ENCODE measurements around the gene CNOT3. TPM values are rescaled to one million over a fixed set of nuclear protein-coding genes. Genes with fewer than 3 reads are reported as not detected.
A peak's percentile ranks its signal among the peaks of the same experiment; 100 is the strongest.

Gene CNOT3
- total and polyA plus RNA-seq, 2 donors (not counting 3 experiments of a cell fraction or from before 2014, with no cell fraction given) = 20.4 to 74.7 TPM

GRCh38 chr19:54114340-54115108 is 23.0 kb upstream of the CNOT3 start:
- Histone ChIP-seq H3K79me2 (ENCODE audit: control insufficient read depth, insufficient read depth, low read length) (peaks cover 17% of the 10 kb centered on the region), H3K9ac (replicated peaks; ENCODE audit: extremely low read depth, insufficient read depth, low read length) (peak overlapping the region; percentile 82), H3K9me3 (replicated peaks; ENCODE audit: control insufficient read depth, insufficient read depth, low read length) (no peaks in the 10 kb centered on the region), H3K4me2 (ENCODE audit: insufficient read depth, low read length) (peak overlapping the region; percentile 84), H3K27ac (ENCODE audit: insufficient read depth, low read depth, low read length) (no peak overlapping the region), H2AFZ (ENCODE audit: low read depth, low read length) (peak overlapping the region; percentile 1), H3K9me1 (replicated peaks; ENCODE audit: control insufficient read depth, extremely low read depth, insufficient read depth, low read length) (no peaks in the 10 kb centered on the region), H3K4me1 (ENCODE audit: control insufficient read depth, extremely low read depth, insufficient read depth, low read length) (peaks cover 7% of the 10 kb centered on the region), H3K4me3 (replicated peaks in 1 of 3; ENCODE audit: insufficient read depth in 1 of 3, low read depth in 1 of 3, low read length in 3 of 3) (peak overlapping the region; percentile 51 to 81 (median 68)), H4K20me1 (replicated peaks; ENCODE audit: control insufficient read depth, extremely low read depth, insufficient read depth, low read length) (no peaks in the 10 kb centered on the region), H3K27me3 (ENCODE audit: control insufficient read depth in 2 of 2, insufficient read depth in 2 of 2, low read length in 2 of 2) (no peaks in the 10 kb centered on the region), H3K36me3 (ENCODE audit: control insufficient read depth in 2 of 2, extremely low read depth in 1 of 2, insufficient read depth in 2 of 2, low read length in 2 of 2) (peaks cover 3 to 15% of the 10 kb centered on the region in 2 experiments)
- CTCF ChIA-PET = interaction anchor here (0.7 to 1.7 kb wide), 8 partner anchors 9 to 306 kb away, joined by 3 to 5 read pairs (median 4); partner anchors contain the start of gene CNOT3
- peak; percentile 31 for DNase-seq (ENCODE audit: low read depth, low spot score)
- no peak for TF ChIP-seq FOS (IDR thresholded peaks at IDR 0.05; ENCODE audit: borderline replicate concordance, insufficient read depth, low read length)
- no peak for TF ChIP-seq EZH2 (IDR thresholded peaks at IDR 0.05; ENCODE audit: borderline replicate concordance, low read depth, low read length, severe bottlenecking)
- peak; percentile 68 for TF ChIP-seq POLR2A (IDR thresholded peaks at IDR 0.05; ENCODE audit: low read depth, low read length)
- TF ChIP-seq MYC (IDR thresholded peaks at IDR 0.05; ENCODE audit: low read depth, low read length) = no peak
- no peak for TF ChIP-seq JUN (IDR thresholded peaks at IDR 0.05; ENCODE audit: borderline replicate concordance, insufficient read depth, insufficient read length, low read depth)
- TF ChIP-seq MAX (IDR thresholded peaks at IDR 0.05; ENCODE audit: insufficient read depth, insufficient read length) = no peak
- TF ChIP-seq GATA2 (IDR thresholded peaks at IDR 0.05; ENCODE audit: insufficient read depth, insufficient read length, low read depth, low read length) = no peak
- peak; percentile 32 for TF ChIP-seq POLR2AphosphoS5 (IDR thresholded peaks at IDR 0.05; ENCODE audit: insufficient read depth, low read depth, low read length)
- TF ChIP-seq CTCF (IDR thresholded peaks at IDR 0.05; ENCODE audit: extremely low read depth in 1 of 2, insufficient read depth in 1 of 2, low read depth in 1 of 2, low read length in 2 of 2) = no peak
- dilution Hi-C loops (cut with MboI; ENCODE audit: extremely low pct_ligation_motif_present, low sequenced_read_pairs) = no loop called here
- peak; percentile 70 for FAIRE-seq
- POLR2A ChIA-PET = interaction anchor here (0.7 to 2.1 kb wide), 4 partner anchors 9 to 87 kb away, joined by 3 to 13 read pairs (median 4); partner anchors contain the start of genes CNOT3 and MBOAT7
- BruUV-seq (replicated peaks) = no TSS peak
- intact Hi-C loops (cut with micrococcal nuclease) = loop anchor here (1.0 to 5.0 kb wide), 4 partner anchors 12 to 132 kb away; partner anchors contain the start of genes CNOT3, LENG1 and NDUFA3

All from endothelial cell of umbilical vein (primary cell).